K562 (cell line): ENCODE results near the gene PEX3. TPM values are rescaled to one million over a fixed set of nuclear protein-coding genes. Genes with fewer than 3 reads are reported as not detected.

Experiments used
- CBX5 ChIP-seq: IDR thresholded peaks from 2 replicates; pipeline ENCODE4 v1.6.1; 2014; ENCODE audit warnings: low read depth, borderline replicate concordance
- CREBBP ChIP-seq: IDR thresholded peaks from one replicate; pipeline ENCODE4 v1.6.1; 2012; ENCODE audit warnings: low read depth, mild to moderate bottlenecking, control low read depth, inconsistent platforms, low read length
- HCFC1 ChIP-seq: IDR thresholded peaks from 2 replicates; pipeline ENCODE4 v1.6.1; 2012; ENCODE audit warnings: low read depth, low read length, improper control_type of control experiment
- HMG20A ChIP-seq: fragments of 450-650 bp; formaldehyde crosslinking; conservative IDR thresholded peaks from 2 replicates; pipeline ENCODE4 v1.4.0; 2020; ENCODE audit warnings: mild to moderate bottlenecking, mixed read lengths
- MCM7 ChIP-seq, 2 experiments: fragments of 450-650 bp; IDR thresholded peaks; 2 replicates each; pipeline ENCODE4 v1.6.1; 2016 to 2018
- MEIS2 ChIP-seq: fragments of 450-650 bp; IDR thresholded peaks from 2 replicates; pipeline ENCODE4 v1.6.1; 2014; ENCODE audit warnings: mild to moderate bottlenecking; ENCODE audit not compliant: partially characterized antibody
- NFXL1 ChIP-seq: fragments of 450-650 bp; formaldehyde crosslinking; IDR thresholded peaks from 2 replicates; pipeline ENCODE4 v1.4.0; 2021; ENCODE audit warnings: mild to moderate bottlenecking
- SNRNP70 ChIP-seq: fragments of 200-400 bp; formaldehyde crosslinking; optimal IDR thresholded peaks from 2 replicates; pipeline ENCODE3; 2017; ENCODE audit warnings: low read depth, low read length
- SUPT5H ChIP-seq: fragments of 450-650 bp; IDR thresholded peaks from 2 replicates; pipeline ENCODE4 v1.6.1; 2016
- TCF7L2 ChIP-seq: fragments of 150-350 bp; IDR thresholded peaks from 2 replicates; pipeline ENCODE4 v1.6.1; 2016; ENCODE audit warnings: low read depth, mild to moderate bottlenecking, low read length, moderate library complexity
- TFAM ChIP-seq: fragments of 250-450 bp; sonication (Bioruptor Pico); conservative IDR thresholded peaks from 2 replicates; pipeline ENCODE4 v1.5.0; 2021; ENCODE audit warnings: mild to moderate bottlenecking, moderate library complexity
- ZBTB17 ChIP-seq: fragments of 450-650 bp; formaldehyde crosslinking; IDR thresholded peaks from 2 replicates; pipeline ENCODE4 v1.4.0; 2020; ENCODE audit warnings: mild to moderate bottlenecking
- ZC3H11A ChIP-seq: IDR thresholded peaks from 2 replicates; pipeline ENCODE4 v1.6.1; 2012; ENCODE audit warnings: low read depth, low read length, improper control_type of control experiment
- ZC3H8 ChIP-seq: fragments of 450-650 bp; IDR thresholded peaks from 2 replicates; pipeline ENCODE4 v1.6.1; 2017
- ZNF347 ChIP-seq: fragments of 450-650 bp; formaldehyde crosslinking; IDR thresholded peaks from 2 replicates; pipeline ENCODE4 v1.4.0; 2020; ENCODE audit warnings: low read depth, mild to moderate bottlenecking, moderate library complexity
- ZNF561 ChIP-seq: fragments of 450-650 bp; formaldehyde crosslinking; conservative IDR thresholded peaks from 2 replicates; pipeline ENCODE4 v1.4.0; 2020; ENCODE audit warnings: mild to moderate bottlenecking, moderate library complexity
- ZNF584 ChIP-seq: fragments of 200-800 bp; sonication (Bioruptor generic); IDR thresholded peaks from 2 replicates; pipeline ENCODE4 v1.6.1; 2016; ENCODE audit warnings: low read depth, mild to moderate bottlenecking, missing genetic modification characterization, missing compliant biosample characterization
- ZNF707 ChIP-seq: fragments of 250-450 bp; sonication (Bioruptor Pico); conservative IDR thresholded peaks from 2 replicates; pipeline ENCODE4 v1.8.0; 2022; ENCODE audit warnings: inconsistent platforms, mild to moderate bottlenecking, moderate library complexity
- ZNF75A ChIP-seq: fragments of 450-650 bp; formaldehyde crosslinking; IDR thresholded peaks from 2 replicates; pipeline ENCODE4 v1.4.0; 2020; ENCODE audit warnings: mild to moderate bottlenecking
- polyA plus RNA-seq, 8 experiments: library from polyadenylated mRNA; depleted of rRNA in 4 of 8; stranded (reverse) in 5 of 8; unstranded in 3 of 8; fragments of >200 nt; fragmentation: Nextera tagmentation in 2 of 8; fragmentation: Illumina TruSeq in 1 of 8; extraction: Ambion mirVana in 2 of 8; extraction: Trizol in 1 of 8; gene quantifications; 2 replicates each; pipeline versions ENCODE4 v1.2.1 to v1.2.3, GENCODE V29; 2011 to 2014; ENCODE audit warnings: inconsistent platforms in 1 of 8, missing spikeins in 1 of 8
- total RNA-seq, 7 experiments: library from RNA; depleted of rRNA in 6 of 7; stranded (reverse); fragments of >200 nt in 6 of 7; fragmentation: Illumina TruSeq in 2 of 7; extraction: Trizol in 2 of 7; gene quantifications; 2 replicates each; pipeline versions ENCODE4 v1.2.1 to v1.2.3, GENCODE V29; 2011 to 2021; ENCODE audit warnings: low replicate concordance in 1 of 7
- TF ChIP-seq, protein P1 (sequence below): sonication (generic); formaldehyde crosslinking; IDR thresholded peaks from 2 replicates; pipeline ENCODE4 v1.8.0; 2022; ENCODE audit warnings: missing genetic modification reagents, mild to moderate bottlenecking, borderline replicate concordance
- TF ChIP-seq, protein P2 (sequence below): fragments of 450-650 bp; formaldehyde crosslinking; IDR thresholded peaks from 2 replicates; pipeline ENCODE4 v1.4.0; 2022; ENCODE audit warnings: missing genetic modification characterization
- TF ChIP-seq, protein P3 (sequence below): sonication (generic); formaldehyde crosslinking; IDR thresholded peaks from 2 replicates; pipeline ENCODE4 v1.8.0; 2023; ENCODE audit warnings: missing genetic modification reagents, mild to moderate bottlenecking, borderline replicate concordance

Gene PEX3
- total and polyA plus RNA-seq, 9 of the 15 experiments (the other 6 are each of a cell fraction or from before 2014, with no cell fraction given), result 17.3 to 69.6 (median 32.7) TPM

DNA sequence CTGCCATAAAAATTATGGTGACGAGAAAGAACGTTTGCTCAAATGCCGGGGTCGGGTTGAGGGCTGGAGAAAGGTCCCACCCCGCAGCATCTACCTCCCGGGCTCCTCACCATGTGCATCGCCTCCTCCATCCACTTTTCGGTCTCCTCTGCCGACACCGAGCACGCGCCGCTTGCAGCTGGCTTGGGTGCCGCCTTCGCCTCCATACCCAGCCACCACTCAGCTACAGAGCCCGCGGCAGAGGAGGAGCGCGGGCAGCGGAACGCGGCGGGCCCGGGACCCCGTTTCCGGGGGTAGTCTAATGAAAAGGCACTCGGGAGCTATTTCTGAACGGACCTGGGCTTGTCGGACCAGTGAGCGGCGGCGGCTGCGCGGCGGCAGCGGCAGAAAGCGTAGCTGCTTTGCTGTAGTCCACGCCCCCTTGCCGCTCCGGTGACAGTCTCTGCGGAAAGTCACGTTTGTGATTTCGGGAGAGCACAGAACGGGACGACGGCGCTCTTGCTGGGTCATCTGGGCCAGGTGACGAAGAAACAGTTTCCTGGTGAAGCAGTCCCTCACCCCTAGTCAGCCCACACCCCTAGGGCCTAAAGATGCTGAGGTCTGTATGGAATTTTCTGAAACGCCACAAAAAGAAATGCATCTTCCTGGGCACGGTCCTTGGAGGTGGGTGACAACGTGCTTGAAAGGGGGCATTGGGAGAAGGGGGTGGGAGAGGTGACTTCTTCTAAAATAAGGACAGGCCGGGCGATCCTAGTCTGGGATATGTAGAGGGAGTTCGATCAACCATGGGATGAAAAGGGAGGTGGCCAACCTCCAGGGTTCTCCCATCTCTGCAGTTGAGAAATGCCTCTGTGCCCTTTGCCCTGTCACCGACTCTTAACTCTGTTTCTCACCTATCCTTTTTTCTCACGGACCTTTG, at the start of gene PEX3, which contains the start of gene ADAT2 (continued):
- TF ChIP-seq ZNF347 (CRISPR knock-in tag) (no peak), TFAM (CRISPR knock-in tag) (no peak), SUPT5H (peak; percentile 93), ZC3H11A (peak; percentile 98), HCFC1 (peak; percentile 91), ZBTB17 (CRISPR knock-in tag) (peak; percentile 77), CBX5 (0 out of 2 replicates have a peak, but pooled peaks have one; percentile 39), HMG20A (CRISPR knock-in tag) (no peak), SNRNP70 (no peak), ZNF584 (CRISPR knock-in tag) (no peak), ZNF561 (CRISPR knock-in tag) (no peak), MEIS2 (peak; percentile 57), NFXL1 (no peak), TCF7L2 (0 out of 2 replicates have a peak, but pooled peaks have one; percentile 19), ZNF75A (CRISPR knock-in tag) (no peak), MCM7 (IDR thresholded peaks at IDR 0.05) (no peak), CREBBP (no peak), ZC3H8 (no peak), ZNF707 (CRISPR knock-in tag) (no peak)
- TF ChIP-seq, protein P1, sequence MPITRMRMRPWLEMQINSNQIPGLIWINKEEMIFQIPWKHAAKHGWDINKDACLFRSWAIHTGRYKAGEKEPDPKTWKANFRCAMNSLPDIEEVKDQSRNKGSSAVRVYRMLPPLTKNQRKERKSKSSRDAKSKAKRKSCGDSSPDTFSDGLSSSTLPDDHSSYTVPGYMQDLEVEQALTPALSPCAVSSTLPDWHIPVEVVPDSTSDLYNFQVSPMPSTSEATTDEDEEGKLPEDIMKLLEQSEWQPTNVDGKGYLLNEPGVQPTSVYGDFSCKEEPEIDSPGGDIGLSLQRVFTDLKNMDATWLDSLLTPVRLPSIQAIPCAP (CRISPR knock-in tag), result no peak
- TF ChIP-seq, protein P2, sequence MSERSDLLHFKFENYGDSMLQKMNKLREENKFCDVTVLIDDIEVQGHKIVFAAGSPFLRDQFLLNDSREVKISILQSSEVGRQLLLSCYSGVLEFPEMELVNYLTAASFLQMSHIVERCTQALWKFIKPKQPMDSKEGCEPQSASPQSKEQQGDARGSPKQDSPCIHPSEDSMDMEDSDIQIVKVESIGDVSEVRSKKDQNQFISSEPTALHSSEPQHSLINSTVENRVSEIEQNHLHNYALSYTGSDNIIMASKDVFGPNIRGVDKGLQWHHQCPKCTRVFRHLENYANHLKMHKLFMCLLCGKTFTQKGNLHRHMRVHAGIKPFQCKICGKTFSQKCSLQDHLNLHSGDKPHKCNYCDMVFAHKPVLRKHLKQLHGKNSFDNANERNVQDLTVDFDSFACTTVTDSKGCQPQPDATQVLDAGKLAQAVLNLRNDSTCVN, result no peak
- TF ChIP-seq, protein P3, sequence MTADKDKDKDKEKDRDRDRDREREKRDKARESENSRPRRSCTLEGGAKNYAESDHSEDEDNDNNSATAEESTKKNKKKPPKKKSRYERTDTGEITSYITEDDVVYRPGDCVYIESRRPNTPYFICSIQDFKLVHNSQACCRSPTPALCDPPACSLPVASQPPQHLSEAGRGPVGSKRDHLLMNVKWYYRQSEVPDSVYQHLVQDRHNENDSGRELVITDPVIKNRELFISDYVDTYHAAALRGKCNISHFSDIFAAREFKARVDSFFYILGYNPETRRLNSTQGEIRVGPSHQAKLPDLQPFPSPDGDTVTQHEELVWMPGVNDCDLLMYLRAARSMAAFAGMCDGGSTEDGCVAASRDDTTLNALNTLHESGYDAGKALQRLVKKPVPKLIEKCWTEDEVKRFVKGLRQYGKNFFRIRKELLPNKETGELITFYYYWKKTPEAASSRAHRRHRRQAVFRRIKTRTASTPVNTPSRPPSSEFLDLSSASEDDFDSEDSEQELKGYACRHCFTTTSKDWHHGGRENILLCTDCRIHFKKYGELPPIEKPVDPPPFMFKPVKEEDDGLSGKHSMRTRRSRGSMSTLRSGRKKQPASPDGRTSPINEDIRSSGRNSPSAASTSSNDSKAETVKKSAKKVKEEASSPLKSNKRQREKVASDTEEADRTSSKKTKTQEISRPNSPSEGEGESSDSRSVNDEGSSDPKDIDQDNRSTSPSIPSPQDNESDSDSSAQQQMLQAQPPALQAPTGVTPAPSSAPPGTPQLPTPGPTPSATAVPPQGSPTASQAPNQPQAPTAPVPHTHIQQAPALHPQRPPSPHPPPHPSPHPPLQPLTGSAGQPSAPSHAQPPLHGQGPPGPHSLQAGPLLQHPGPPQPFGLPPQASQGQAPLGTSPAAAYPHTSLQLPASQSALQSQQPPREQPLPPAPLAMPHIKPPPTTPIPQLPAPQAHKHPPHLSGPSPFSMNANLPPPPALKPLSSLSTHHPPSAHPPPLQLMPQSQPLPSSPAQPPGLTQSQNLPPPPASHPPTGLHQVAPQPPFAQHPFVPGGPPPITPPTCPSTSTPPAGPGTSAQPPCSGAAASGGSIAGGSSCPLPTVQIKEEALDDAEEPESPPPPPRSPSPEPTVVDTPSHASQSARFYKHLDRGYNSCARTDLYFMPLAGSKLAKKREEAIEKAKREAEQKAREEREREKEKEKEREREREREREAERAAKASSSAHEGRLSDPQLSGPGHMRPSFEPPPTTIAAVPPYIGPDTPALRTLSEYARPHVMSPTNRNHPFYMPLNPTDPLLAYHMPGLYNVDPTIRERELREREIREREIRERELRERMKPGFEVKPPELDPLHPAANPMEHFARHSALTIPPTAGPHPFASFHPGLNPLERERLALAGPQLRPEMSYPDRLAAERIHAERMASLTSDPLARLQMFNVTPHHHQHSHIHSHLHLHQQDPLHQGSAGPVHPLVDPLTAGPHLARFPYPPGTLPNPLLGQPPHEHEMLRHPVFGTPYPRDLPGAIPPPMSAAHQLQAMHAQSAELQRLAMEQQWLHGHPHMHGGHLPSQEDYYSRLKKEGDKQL (CRISPR knock-in tag), result no peak
